GM21390 (cell line): ENCODE measurements around the gene KCTD16.
A peak's percentile ranks its signal among the peaks of the same experiment; 100 is the strongest.

Experiments used
- ATAC-seq: cut with Tn5 transposase; IDR thresholded peaks from one replicate; pipeline ENCODE4 v1.9.1; 2021; ENCODE audit not compliant: unreplicated experiment

KCTD16 gene

GRCh38 chr5:144162686-144163085, 8.0 kb upstream of the KCTD16 start:
- no peak for ATAC-seq

DNA sequence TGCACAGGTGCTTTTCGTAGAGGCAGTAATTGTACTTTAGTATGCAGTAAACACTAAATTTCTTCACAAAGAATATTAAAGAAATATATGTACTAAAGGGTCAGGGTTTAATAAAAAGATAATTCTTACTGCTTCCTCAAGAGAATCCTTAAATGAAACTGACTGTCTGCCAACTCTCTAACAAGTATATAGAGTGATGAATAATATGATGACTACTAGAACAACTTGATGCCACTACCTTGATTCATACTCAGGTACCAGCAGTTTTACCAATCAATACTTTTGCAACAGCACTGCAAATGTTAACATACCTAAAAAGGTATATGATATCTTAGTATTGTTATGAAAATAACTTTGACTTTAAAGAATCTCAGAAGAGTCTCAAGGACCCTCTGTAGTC, 4.0 kb upstream of the KCTD16 start:
- ATAC-seq, result no peak

GRCh38 chr5:144167998-144168397, 2.7 kb upstream of the KCTD16 start:
- no peak for ATAC-seq

GRCh38 chr5:144169904-144170275, 783 bp upstream of the KCTD16 start:
- peak; percentile 0 for ATAC-seq

- ATAC-seq, result no peak
These were observed 3.1 kb downstream of the KCTD16 start for GRCh38 chr5:144173766-144174165.

DNA sequence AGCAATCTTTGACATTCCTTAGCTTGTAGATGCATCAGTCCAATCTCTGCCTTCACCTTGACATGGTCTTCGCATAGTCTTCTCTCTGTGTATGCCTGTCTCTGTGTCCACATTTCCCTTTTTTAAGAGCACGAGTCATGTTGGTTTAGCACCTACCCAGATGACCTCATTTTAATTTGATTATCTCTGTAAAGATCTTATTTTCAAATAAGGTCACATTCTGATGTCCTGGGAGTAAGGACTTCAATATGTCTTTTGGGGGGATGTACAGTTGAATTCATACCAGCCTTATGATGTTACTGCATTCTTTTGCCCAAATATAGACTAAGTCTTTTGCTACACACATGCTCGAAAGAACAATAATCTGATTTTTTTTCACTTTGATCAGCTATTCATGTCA, 6.9 kb downstream of the KCTD16 start:
- no peak for ATAC-seq

GRCh38 chr5:144179226-144179625, 8.6 kb downstream of the KCTD16 start:
- ATAC-seq, result no peak

DNA sequence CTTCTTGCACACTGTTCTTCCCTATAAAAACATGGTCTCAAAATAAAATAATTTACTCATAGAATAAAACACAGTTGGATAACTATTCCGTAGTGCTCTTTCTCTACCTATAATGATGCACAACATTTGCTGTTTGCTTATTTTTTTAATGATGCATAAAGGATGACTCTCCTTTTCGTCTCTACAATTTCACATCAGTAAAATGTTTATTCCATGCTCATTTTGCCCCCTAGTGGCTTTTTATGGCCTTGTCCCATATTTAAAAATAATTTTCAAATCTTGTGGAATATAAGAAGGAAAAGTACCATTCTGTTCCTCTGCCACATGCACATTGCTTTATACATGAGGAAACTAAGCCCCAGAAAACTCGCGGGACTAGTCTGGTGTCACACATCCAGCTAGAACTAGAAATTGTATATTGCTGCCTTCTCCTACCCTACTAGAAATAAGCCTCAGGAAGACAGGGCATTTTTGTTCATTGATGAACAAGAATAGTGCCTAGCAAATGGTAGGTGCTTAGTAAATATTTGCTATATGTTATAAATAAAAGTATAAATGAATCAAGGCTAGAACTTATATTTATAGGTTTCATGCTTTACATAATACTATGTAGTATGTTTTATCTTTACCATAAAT, 12.7 kb downstream of the KCTD16 start:
- ATAC-seq, result no peak

DNA sequence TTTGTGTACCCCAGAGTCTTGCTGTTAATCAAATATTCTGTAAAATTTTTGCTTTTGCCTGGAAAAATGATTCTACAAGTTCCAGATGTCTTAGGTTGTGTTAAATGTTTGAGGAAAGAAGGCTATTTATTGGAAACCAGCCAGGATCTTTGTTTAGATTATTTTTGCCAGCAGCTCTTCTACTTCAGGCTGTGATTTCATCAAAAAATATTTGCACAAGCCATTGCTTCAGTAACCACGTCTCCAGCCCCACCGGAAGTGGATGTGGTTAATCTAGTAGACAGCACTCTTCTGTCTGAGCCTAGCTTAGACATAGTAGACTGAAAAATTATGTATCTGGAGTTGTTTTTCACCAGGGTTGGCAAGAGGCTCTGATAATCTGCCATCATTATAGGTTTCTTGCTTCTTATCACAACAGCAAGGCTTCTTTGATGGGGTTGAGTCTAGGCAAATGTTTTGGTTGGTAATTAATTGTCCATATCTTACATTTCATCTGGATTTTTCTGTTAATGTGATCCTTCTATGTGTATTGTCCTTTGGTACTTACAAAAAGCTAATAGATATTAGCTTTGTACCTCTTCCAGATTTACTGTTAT, 17.1 kb downstream of the KCTD16 start:
- ATAC-seq, result peak; percentile 71

GRCh38 chr5:144189800-144190429, 19.2 kb downstream of the KCTD16 start:
- peak; percentile 41 for ATAC-seq

GRCh38 chr5:144191531-144191930, 20.9 kb downstream of the KCTD16 start:
- ATAC-seq, result no peak

DNA sequence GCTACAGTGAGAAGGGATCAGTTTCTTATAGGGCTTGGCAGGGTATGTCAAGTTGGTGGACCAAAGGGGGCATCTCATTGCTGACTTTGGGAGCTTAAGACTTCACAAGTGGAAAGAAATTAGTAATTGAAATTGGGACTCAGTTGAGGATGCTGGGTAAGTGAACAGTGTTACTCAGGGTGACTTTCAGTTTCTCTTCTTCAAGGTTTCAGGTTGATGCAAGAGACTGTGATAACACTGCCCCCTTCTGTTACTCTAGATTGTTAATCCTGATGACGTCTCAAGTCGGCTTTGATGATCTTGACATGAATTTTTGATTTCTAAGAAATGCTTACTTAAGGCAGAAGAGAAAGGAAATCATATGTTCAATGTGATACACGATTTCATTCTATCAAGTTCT, 21.3 kb downstream of the KCTD16 start:
- ATAC-seq, result peak; percentile 88

GRCh38 chr5:144192661-144193060, 22.0 kb downstream of the KCTD16 start:
- ATAC-seq, result no peak

- ATAC-seq, result no peak
These were observed 23.5 kb downstream of the KCTD16 start for GRCh38 chr5:144194144-144194543.

DNA sequence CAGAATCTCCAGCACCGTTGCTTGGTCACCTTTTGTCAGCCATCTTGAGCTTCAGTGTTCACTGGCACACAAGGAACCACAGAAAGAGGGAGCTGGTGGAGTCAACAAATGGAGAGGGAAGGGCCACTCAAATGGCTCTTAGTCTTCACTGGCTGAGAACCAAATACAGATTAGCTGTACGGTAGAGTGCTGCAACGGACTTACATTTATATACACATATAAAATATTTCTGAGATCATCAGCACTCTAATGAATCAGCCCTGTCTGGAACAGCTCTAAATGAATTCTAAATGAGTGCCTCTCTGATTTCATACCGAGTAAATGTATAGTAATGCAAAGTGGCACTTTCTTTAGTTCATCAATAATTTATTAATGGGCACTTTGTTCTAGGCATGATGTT, 24.8 kb downstream of the KCTD16 start:
- no peak for ATAC-seq

- ATAC-seq, result no peak
These were observed 25.9 kb downstream of the KCTD16 start for GRCh38 chr5:144196612-144197011.

DNA sequence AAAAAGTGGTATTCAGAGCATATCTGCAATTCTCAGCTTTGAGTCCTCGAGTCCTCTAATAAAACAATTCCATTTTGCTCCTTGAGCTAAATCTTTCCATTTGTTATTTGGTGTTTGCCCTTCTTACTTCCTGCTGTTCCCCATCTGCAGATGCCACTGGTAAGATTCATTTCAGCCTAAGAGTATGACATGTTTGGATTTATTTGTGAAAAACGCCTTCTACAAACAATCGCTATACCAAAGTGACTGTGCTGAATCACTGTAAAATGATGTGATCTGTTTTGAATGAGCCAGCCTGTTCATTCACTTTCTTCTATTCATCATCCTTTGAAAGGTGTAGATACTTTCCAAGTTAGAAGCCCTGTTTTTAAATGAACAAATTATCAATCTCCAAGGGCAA, 27.7 kb downstream of the KCTD16 start:
- ATAC-seq, result no peak

DNA sequence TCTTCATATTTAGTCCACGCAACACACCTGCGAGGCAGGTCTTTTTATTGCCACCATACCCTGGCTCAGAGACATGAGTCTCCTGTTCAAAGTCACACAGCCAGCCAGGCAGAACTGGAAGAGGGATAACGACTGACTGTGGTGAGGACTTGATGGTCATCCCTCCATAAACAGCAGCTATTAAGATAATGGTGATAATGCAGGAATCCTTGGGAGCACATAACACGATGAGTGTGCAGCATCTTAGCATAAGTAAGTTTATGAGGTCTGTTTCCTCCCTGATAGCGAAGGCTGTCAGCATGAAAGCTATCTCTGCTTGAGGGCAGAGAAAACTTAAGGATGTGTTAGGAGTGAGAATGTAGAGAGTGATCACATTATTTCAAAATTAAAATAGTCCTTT, 30.9 kb downstream of the KCTD16 start:
- no peak for ATAC-seq

- no peak for ATAC-seq
These were observed 31.4 kb downstream of the KCTD16 start for GRCh38 chr5:144202072-144202471.

DNA sequence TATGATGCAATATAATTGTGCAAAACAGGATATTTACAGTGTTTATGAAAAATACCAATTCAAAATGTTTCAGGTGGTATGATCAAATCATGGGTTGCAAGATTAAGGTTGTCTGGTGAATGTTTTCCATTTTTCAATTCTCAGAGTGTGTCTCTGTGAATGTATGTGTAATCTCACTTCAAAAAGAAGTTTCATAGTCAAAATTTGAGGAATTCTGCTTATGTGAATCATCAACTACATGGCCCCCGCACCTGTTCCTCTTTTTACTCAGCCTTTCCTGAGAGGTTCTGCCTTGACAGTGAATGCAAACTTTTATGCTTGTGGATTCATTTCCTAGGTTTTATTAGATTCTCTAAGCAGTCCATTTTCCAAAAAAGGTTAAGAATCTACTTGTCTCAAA, 32.1 kb downstream of the KCTD16 start:
- no peak for ATAC-seq

GRCh38 chr5:144203750-144204596, 33.3 kb downstream of the KCTD16 start:
- ATAC-seq, result peak; percentile 83

DNA sequence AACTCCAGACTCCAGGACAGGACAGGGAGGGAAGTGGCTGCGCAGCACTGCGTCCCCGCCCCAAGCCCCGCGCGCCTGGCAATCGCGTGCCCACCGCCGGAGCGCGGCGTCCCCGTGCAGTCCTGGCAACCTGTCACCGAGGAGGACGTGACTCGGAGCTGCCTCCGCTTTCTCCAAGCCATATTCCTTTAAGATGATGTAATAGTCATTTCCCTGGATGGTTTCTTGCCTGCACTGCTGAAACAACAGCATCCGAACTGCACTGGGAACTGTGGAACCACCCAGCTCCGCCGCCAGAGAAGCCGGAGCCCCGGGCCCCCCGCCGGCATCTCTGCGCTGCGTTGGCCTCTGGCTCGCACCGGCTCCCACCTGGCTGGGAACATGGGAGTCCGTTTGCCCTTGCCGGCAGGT, 34.5 kb downstream of the KCTD16 start:
- ATAC-seq, result no peak
